GM12878 (cell line): Measurements from ENCODE around the gene EEF2K. TPM values are rescaled to one million over a fixed set of nuclear protein-coding genes. Genes with fewer than 3 reads are reported as not detected.

ENCODE experiments used
- ATAC-seq: fragments of 200-7000 bp; cut with Tn5 transposase; 3 replicates; pipeline ENCODE4 v1.9.1; 2020; ENCODE audit warnings: mild to moderate bottlenecking, moderate library complexity
- BruUV-seq: library from RNA; stranded (reverse); fragments of 400-500 nt; replicated peaks from 2 replicates; lab custom pipeline; 2021; lab: Mats Ljungman, UMichigan
- CTCF ChIA-PET: fragments of 300-600 bp; sonication (Branson Sonifier 250); formaldehyde crosslinking; extraction: SDS; loops from one replicate; lab custom pipeline; 2021; ENCODE audit warnings: inconsistent platforms; lab: Yijun Ruan, JAX
- POLR2A ChIA-PET: fragments of 350-600 bp; formaldehyde crosslinking; extraction: SDS; loops from one replicate; lab custom pipeline; 2021; ENCODE audit warnings: inconsistent platforms; lab: Charles Lee
- RAD21 ChIA-PET: fragments of 300-600 bp; sonication (Branson Sonifier 250); formaldehyde crosslinking; loops from one replicate; lab custom pipeline; 2023; ENCODE audit warnings: antibody characterized with exemption; ENCODE audit not compliant: unreplicated experiment; lab: Charles Lee
- SMC1A ChIA-PET: fragments of 300-600 bp; sonication (Branson Sonifier 250); formaldehyde crosslinking; loops from one replicate; lab custom pipeline; 2023; ENCODE audit not compliant: unreplicated experiment, uncharacterized antibody; lab: Charles Lee
- DNase-seq: peaks from one replicate; pipeline ENCODE4 v3.0.0-alpha.2; 2011; ENCODE audit warnings: low read depth, low spot score
- FAIRE-seq: peaks from 3 replicates; lab custom pipeline; 2011; peaks lifted over from hg19 to GRCh38; lab: Jason Lieb, UNC
- H2AFZ ChIP-seq: 2 replicates; pipeline ENCODE4 v1.6.0; 2011; ENCODE audit warnings: low read depth, low read length, control low read depth; ENCODE audit not compliant: control insufficient read depth
- H3K27ac ChIP-seq: 2 replicates; pipeline ENCODE4 v1.5.1; 2011; ENCODE audit warnings: control low read depth; ENCODE audit not compliant: control insufficient read depth, insufficient read depth
- H3K27me3 ChIP-seq, 2 experiments: replicated peaks in 1 of 2; 2 replicates each; pipeline versions ENCODE4 v1.6.0 to v1.6.1; 2011; ENCODE audit warnings: low read length in 1 of 2; ENCODE audit not compliant: control insufficient read depth in 2 of 2, insufficient read depth in 2 of 2
- H3K36me3 ChIP-seq, 2 experiments: 2 replicates each; pipeline ENCODE4 v1.5.1; 2011; ENCODE audit warnings: low read length in 1 of 2; ENCODE audit not compliant: control insufficient read depth in 2 of 2, insufficient read depth in 2 of 2
- H3K4me1 ChIP-seq: 2 replicates; pipeline ENCODE4 v1.6.1; 2011; ENCODE audit warnings: mild to moderate bottlenecking, low read length, moderate library complexity, mixed read lengths; ENCODE audit not compliant: control insufficient read depth, insufficient read depth
- H3K4me2 ChIP-seq: 2 replicates; pipeline ENCODE4 v1.6.0; 2011; ENCODE audit warnings: control low read depth; ENCODE audit not compliant: control insufficient read depth, insufficient read depth
- H3K4me3 ChIP-seq: fragments of 200-600 bp; sonication (generic); 2 replicates; pipeline ENCODE4 v1.5.1; 2016
- H3K79me2 ChIP-seq: 2 replicates; pipeline ENCODE4 v1.6.0; 2011; ENCODE audit warnings: low read length; ENCODE audit not compliant: control insufficient read depth, insufficient read depth
- H3K9ac ChIP-seq: 2 replicates; pipeline ENCODE4 v1.8.0; 2011; ENCODE audit warnings: low read length, control low read depth, mixed read lengths; ENCODE audit not compliant: control insufficient read depth, insufficient read depth
- H3K9me3 ChIP-seq: replicated peaks from 3 replicates; pipeline ENCODE4 v1.5.1; 2011; ENCODE audit warnings: mild to moderate bottlenecking, low read length; ENCODE audit not compliant: control insufficient read depth, insufficient read depth
- H4K20me1 ChIP-seq: 2 replicates; pipeline ENCODE4 v1.6.0; 2011; ENCODE audit not compliant: control insufficient read depth, insufficient read depth
- BHLHE40 ChIP-seq, 2 experiments: fragments of 450-650 bp in 1 of 2; IDR thresholded peaks; 2 replicates each; pipeline ENCODE4 v1.6.1; 2011 to 2017; ENCODE audit warnings: low read depth in 2 of 2, borderline replicate concordance in 1 of 2, improper control_type of control experiment in 1 of 2, low read length in 1 of 2, mild to moderate bottlenecking in 1 of 2
- CBX3 ChIP-seq: fragments of 200-600 bp; sonication (generic); IDR thresholded peaks from 2 replicates; pipeline ENCODE4 v1.6.1; 2016; ENCODE audit warnings: low read depth, borderline replicate concordance
- CBX5 ChIP-seq: sonication (generic); IDR thresholded peaks from 2 replicates; pipeline ENCODE4 v1.6.1; 2016; ENCODE audit warnings: low read depth, moderate library complexity, mild to moderate bottlenecking, inconsistent platforms
- EED ChIP-seq: sonication (generic); IDR thresholded peaks from 2 replicates; pipeline ENCODE4 v1.6.1; 2016; ENCODE audit warnings: antibody characterized with exemption, low read depth
- HSF1 ChIP-seq: fragments of 150-350 bp; IDR thresholded peaks from 2 replicates; pipeline ENCODE4 v1.6.1; 2014; ENCODE audit warnings: mild to moderate bottlenecking, low read depth, low read length
- JUND ChIP-seq: IDR thresholded peaks from 2 replicates; pipeline ENCODE4 v1.6.1; 2012; ENCODE audit warnings: low read depth, mild to moderate bottlenecking, low read length, improper control_type of control experiment, moderate library complexity
- MYB ChIP-seq: fragments of 150-350 bp; IDR thresholded peaks from 2 replicates; pipeline ENCODE4 v1.6.1; 2014; ENCODE audit warnings: mild to moderate bottlenecking, low read depth, low read length, borderline replicate concordance
- NR2C2 ChIP-seq: IDR thresholded peaks from 2 replicates; pipeline ENCODE4 v1.6.1; 2011; ENCODE audit warnings: borderline replicate concordance, low read depth; ENCODE audit not compliant: control insufficient read depth, insufficient read length
- RCOR1 ChIP-seq: conservative IDR thresholded peaks from 2 replicates; pipeline ENCODE4 v1.6.1; 2012; ENCODE audit warnings: low read depth, low read length, improper control_type of control experiment
- SIN3A ChIP-seq: IDR thresholded peaks from 2 replicates; pipeline ENCODE4 v1.6.1; 2012; ENCODE audit warnings: low read depth, low read length, improper control_type of control experiment
- SUZ12 ChIP-seq: fragments of 200-600 bp; sonication (generic); IDR thresholded peaks from one replicate; pipeline ENCODE4 v1.6.1; 2018; ENCODE audit warnings: antibody characterized with exemption, mild to moderate bottlenecking; ENCODE audit not compliant: unreplicated experiment
- ZBED1 ChIP-seq: IDR thresholded peaks from 2 replicates; pipeline ENCODE4 v1.6.1; 2016; ENCODE audit warnings: borderline replicate concordance
- ZSCAN29 ChIP-seq: fragments of 450-650 bp; IDR thresholded peaks from 2 replicates; pipeline ENCODE4 v1.6.1; 2017; ENCODE audit warnings: mild to moderate bottlenecking, moderate library complexity
- WGBS: methylation state at CpG from one replicate; pipeline ENCODE4 v1.1.6; 2016; ENCODE audit warnings: low lambda C conversion rate; ENCODE audit not compliant: insufficient replicate concordance, insufficient coverage; ENCODE audit errors: missing lambda C conversion rate; 5-methylcytosine and 5-hydroxymethylcytosine counted together
- in situ Hi-C: fragments of 300-500 bp; cut with MboI; formaldehyde crosslinking; loops from 9 replicates; pipeline ENCODE4 v1.14.3; 2018; ENCODE audit warnings: mixed read lengths
- intact Hi-C: fragments of 100-400 bp; cut with micrococcal nuclease; formaldehyde crosslinking; loops from one replicate; pipeline ENCODE4 v1.14.2; 2022; ENCODE audit not compliant: unreplicated experiment
- polyA plus RNA-seq, 11 experiments: library from polyadenylated mRNA; depleted of rRNA in 4 of 11; unstranded in 6 of 11; stranded (reverse) in 5 of 11; fragments of >200 nt; fragmentation: Nextera tagmentation in 4 of 11; fragmentation: Illumina TruSeq in 1 of 11; extraction: Ambion mirVana in 4 of 11; extraction: Trizol in 1 of 11; gene quantifications; 1 replicate in 1 of 11; 2 replicates in 10 of 11; pipeline versions ENCODE4 v1.2.1 to v1.2.3, GENCODE V29; 2011 to 2016; ENCODE audit warnings: inconsistent platforms in 2 of 11, missing spikeins in 2 of 11, low read depth in 1 of 11
- total RNA-seq, 4 experiments: library from RNA; depleted of rRNA in 3 of 4; stranded (reverse); fragments of >200 nt in 3 of 4; fragmentation: Illumina TruSeq in 1 of 4; extraction: Trizol in 1 of 4; gene quantifications; 2 replicates each; pipeline versions ENCODE4 v1.2.1 to v1.2.3, GENCODE V29; 2013 to 2021
- TF ChIP-seq, protein P1 (sequence below): IDR thresholded peaks from 2 replicates; pipeline ENCODE4 v1.6.1; 2011; ENCODE audit warnings: low read depth, low read length, improper control_type of control experiment, borderline replicate concordance

EEF2K gene
- total and polyA plus RNA-seq, 10 of the 15 experiments (the other 5 are each of a cell fraction or from before 2014, with no cell fraction given): 2.0 to 29.6 (median 12.2) TPM

DNA sequence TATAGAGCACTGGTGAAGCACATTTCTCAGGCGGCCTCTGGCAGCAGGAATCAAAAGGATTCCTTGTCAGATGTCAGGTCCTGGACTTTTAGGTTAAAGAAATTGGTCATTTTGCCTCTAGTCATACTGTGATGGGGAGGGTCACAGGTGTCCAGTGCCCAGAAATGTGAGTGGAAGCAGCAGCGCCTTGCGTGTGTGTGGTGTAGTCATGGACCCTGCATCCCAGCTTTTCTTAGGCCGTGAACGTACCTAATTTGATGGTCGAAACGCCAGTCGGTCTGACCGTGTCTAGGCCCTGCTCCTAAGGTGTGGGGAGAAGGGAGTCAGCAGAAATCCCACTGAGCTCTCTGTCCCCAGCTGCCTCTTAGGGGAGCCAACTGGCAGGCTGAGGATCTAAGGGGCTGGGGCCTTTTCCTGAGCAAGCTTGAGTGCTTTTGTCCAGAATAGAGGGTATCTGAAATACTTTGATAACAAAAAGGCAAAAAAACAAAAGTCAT is 123.2 kb downstream of the EEF2K start:
- ChIA-PET CTCF (interaction anchor here (1.6 to 2.8 kb wide), 2 partner anchors 10 to 24 kb away, joined by 5 to 11 read pairs; no protein-coding TSS in a partner anchor), SMC1A (interaction anchor here (2.1 kb wide), 1 partner anchor 24 kb away, joined by 7 read pairs; no protein-coding TSS in a partner anchor)
- 93% methylated on average over 9 of the region's 9 CpGs for WGBS

More for the DNA sequence above, 123.2 kb downstream of the EEF2K start:
- no peak for DNase-seq
- Histone ChIP-seq H3K4me2 (no peak overlapping the region), H3K36me3 (peaks cover 17 to 29% of the 10 kb centered on the region in 2 experiments; a peak in 3 of 4 replicates), H3K9ac (no peak overlapping the region), H2AFZ (no peak overlapping the region), H3K4me3 (no peak overlapping the region), H3K4me1 (no peaks in the 10 kb centered on the region), H3K27ac (no peak overlapping the region), H3K79me2 (no peaks in the 10 kb centered on the region), H4K20me1 (no peaks in the 10 kb centered on the region), H3K9me3 (no peaks in the 10 kb centered on the region), H3K27me3 (no peaks in the 10 kb centered on the region)
- FAIRE-seq: no peak
- ChIA-PET POLR2A (no interaction called here), RAD21 (no interaction called here)
- intact Hi-C loops (no loop called here), in situ Hi-C loops (loop anchor here (10.0 kb wide), 4 partner anchors 346 to 1174 kb away; partner anchors contain the start of genes DNAH3 and LDAF1)
- no peak for ATAC-seq
- BruUV-seq: TSS peak; percentile 22
- TF ChIP-seq CBX5 (no peak), RCOR1 (no peak), JUND (no peak), ZSCAN29 (no peak), NR2C2 (no peak), MYB (no peak), EED (no peak), CBX3 (no peak), BHLHE40 (IDR thresholded peaks at IDR 0.05; ENCODE audit: borderline replicate concordance in 1 of 2, low read depth in 2 of 2, low read length in 1 of 2) (no peak), HSF1 (no peak), SIN3A (no peak), ZBED1 (no peak), SUZ12 (no peak)
- TF ChIP-seq, protein P1, sequence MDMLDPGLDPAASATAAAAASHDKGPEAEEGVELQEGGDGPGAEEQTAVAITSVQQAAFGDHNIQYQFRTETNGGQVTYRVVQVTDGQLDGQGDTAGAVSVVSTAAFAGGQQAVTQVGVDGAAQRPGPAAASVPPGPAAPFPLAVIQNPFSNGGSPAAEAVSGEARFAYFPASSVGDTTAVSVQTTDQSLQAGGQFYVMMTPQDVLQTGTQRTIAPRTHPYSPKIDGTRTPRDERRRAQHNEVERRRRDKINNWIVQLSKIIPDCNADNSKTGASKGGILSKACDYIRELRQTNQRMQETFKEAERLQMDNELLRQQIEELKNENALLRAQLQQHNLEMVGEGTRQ: no peak
